ENCODE data around the gene ACHE. TPM values are rescaled to one million over a fixed set of nuclear protein-coding genes. Genes with fewer than 3 reads are reported as not detected.
"Not testable (repeated sequence)": the region's sequence is repeated elsewhere in the genome, so short reads cannot be mapped to it uniquely, and the experiment has no call there.

ACHE gene
- polyA plus RNA-seq, 3 donors: 5.0 to 5.9 (median 5.3) TPM

GRCh38 chr7:100865372-100865911 is 30.2 kb downstream of the ACHE start:
- no peak for DNase-seq

GRCh38 chr7:100864263-100864845 is 31.3 kb downstream of the ACHE start:
- no peak for DNase-seq

- DNase-seq: no peak
These were observed 32.2 kb downstream of the ACHE start for GRCh38 chr7:100863406-100863950.

- no peak for DNase-seq
These were observed 34.1 kb downstream of the ACHE start for GRCh38 chr7:100861616-100861985.

GRCh38 chr7:100860702-100861615 is 34.7 kb downstream of the ACHE start:
- no peak for DNase-seq

GRCh38 chr7:100859856-100860255 is 35.8 kb downstream of the ACHE start:
- no peak for DNase-seq

- DNase-seq: no peak
These were observed 38.8 kb downstream of the ACHE start for GRCh38 chr7:100856871-100857282.

- no peak for DNase-seq
These were observed 40.2 kb downstream of the ACHE start for GRCh38 chr7:100855515-100855914.

- DNase-seq: not testable (repeated sequence)
These were observed 40.8 kb downstream of the ACHE start for GRCh38 chr7:100854899-100855298.

GRCh38 chr7:100854146-100854895 is 41.4 kb downstream of the ACHE start:
- DNase-seq: no peak

GRCh38 chr7:100852048-100852872 is 43.4 kb downstream of the ACHE start, which contains the start of gene SLC12A9:
TSS of gene SLC12A9 (plus strand) at chr7:100852713. CDS start at chr7:100854198, 1,485 bp downstream.
- DNase-seq: peak; percentile 89

GRCh38 chr7:100847360-100847759 is 48.3 kb downstream of the ACHE start:
- no peak for DNase-seq

GRCh38 chr7:100840470-100841100 is 55.1 kb downstream of the ACHE start:
- no peak for DNase-seq

Other genes starting within 250 kb of the ACHE start
- under 1 TPM in 1 of 3 donors, not detected in 2; 0.09 TPM for gene ACTL6B, start 239.4 kb downstream of the ACHE start, polyA plus RNA-seq (ENCODE audit: insufficient read length in 3 of 3)
- gene GNB2, start 222.1 kb downstream of the ACHE start, polyA plus RNA-seq (ENCODE audit: insufficient read length in 3 of 3): 100 to 1,000 TPM; 195 to 236 (median 231) TPM
- 10 to 100 TPM; 44.1 to 63.6 (median 52.7) TPM for gene GIGYF1, start 201.6 kb downstream of the ACHE start, polyA plus RNA-seq (ENCODE audit: insufficient read length in 3 of 3)
- gene POP7, start 189.8 kb downstream of the ACHE start, polyA plus RNA-seq (ENCODE audit: insufficient read length in 3 of 3): 10 to 100 TPM; 29.4 to 33.3 (median 32.6) TPM
- under 1 TPM in 2 of 3 donors, not detected in 1; 0.16 to 0.34 TPM for gene EPO, start 175.4 kb downstream of the ACHE start, polyA plus RNA-seq (ENCODE audit: insufficient read length in 3 of 3)
- under 1 TPM in 2 of 3 donors, not detected in 1; 0.04 to 0.10 TPM for gene ZAN, start 162.3 kb downstream of the ACHE start, polyA plus RNA-seq (ENCODE audit: insufficient read length in 3 of 3)
- 100 to 1,000 TPM in 1 of 3 donors, 10 to 100 TPM in 2; 93.3 to 102 (median 98.9) TPM for gene EPHB4, start 68.4 kb downstream of the ACHE start, polyA plus RNA-seq (ENCODE audit: insufficient read length in 3 of 3)
- 10 to 100 TPM; 27.1 to 37.7 (median 37.4) TPM for gene SLC12A9, start 43.2 kb downstream of the ACHE start, polyA plus RNA-seq (ENCODE audit: insufficient read length in 3 of 3)
- gene TRIP6, start 28.5 kb downstream of the ACHE start, polyA plus RNA-seq (ENCODE audit: insufficient read length in 3 of 3): 10 to 100 TPM; 87.0 to 96.8 (median 96.6) TPM
- gene SRRT, start 20.8 kb downstream of the ACHE start, polyA plus RNA-seq (ENCODE audit: insufficient read length in 3 of 3): 100 to 1,000 TPM; 188 to 206 (median 191) TPM
- 1 to 10 TPM; 2.4 to 4.1 (median 3.1) TPM for gene UFSP1, start 6.2 kb downstream of the ACHE start, polyA plus RNA-seq (ENCODE audit: insufficient read length in 3 of 3)
- 1 to 10 TPM in 1 of 3 donors, under 1 TPM in 2; 0.59 to 1.1 (median 0.97) TPM for gene MUC3A, start 53.6 kb upstream of the ACHE start, polyA plus RNA-seq (ENCODE audit: insufficient read length in 3 of 3)
- gene MUC12, start 73.7 kb upstream of the ACHE start, polyA plus RNA-seq (ENCODE audit: insufficient read length in 3 of 3): under 1 TPM; 0.01 to 0.38 (median 0.06) TPM
- gene MUC17, start 124.2 kb upstream of the ACHE start, polyA plus RNA-seq (ENCODE audit: insufficient read length in 3 of 3): not detected
- gene TRIM56, start 189.6 kb upstream of the ACHE start, polyA plus RNA-seq (ENCODE audit: insufficient read length in 3 of 3): 10 to 100 TPM; 14.5 to 23.2 (median 21.9) TPM
- gene SERPINE1, start 231.2 kb upstream of the ACHE start, polyA plus RNA-seq (ENCODE audit: insufficient read length in 3 of 3): 1 to 10 TPM in 2 of 3 donors, under 1 TPM in 1; 0.86 to 1.3 (median 1.2) TPM

Data from renal pelvis (tissue), 4 donors.